HG02840 (cell line): Measurements from ENCODE around the gene SMAGP.
"Not testable (repeated sequence)": the region's sequence is repeated elsewhere in the genome, so short reads cannot be mapped to it uniquely, and the experiment has no call there.

Source experiments
- ATAC-seq: cut with Tn5 transposase; IDR thresholded peaks from one replicate; pipeline ENCODE4 v1.9.1; 2021; ENCODE audit warnings: mild to moderate bottlenecking, moderate library complexity, moderate number of reproducible peaks; ENCODE audit not compliant: unreplicated experiment, low FRiP score

SMAGP gene

DNA sequence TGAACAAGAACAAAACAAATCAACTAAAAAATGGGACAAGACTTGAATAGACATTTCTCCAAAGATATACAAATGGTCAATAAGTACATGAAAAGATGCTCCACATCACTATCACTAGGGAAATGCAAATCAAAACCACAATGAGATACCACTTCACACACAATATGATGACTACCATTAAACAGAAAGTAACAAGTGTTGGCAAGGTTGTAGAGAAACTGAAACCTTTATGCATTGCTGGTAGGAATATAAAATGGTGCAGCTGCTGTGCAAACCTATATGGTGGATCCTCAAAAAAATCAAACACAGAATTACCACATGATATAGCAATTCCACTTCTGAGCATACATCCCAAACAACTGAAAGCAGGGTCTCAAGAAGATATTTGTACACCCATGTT lies 5.2 kb downstream of the SMAGP start:
- ATAC-seq: no peak

DNA sequence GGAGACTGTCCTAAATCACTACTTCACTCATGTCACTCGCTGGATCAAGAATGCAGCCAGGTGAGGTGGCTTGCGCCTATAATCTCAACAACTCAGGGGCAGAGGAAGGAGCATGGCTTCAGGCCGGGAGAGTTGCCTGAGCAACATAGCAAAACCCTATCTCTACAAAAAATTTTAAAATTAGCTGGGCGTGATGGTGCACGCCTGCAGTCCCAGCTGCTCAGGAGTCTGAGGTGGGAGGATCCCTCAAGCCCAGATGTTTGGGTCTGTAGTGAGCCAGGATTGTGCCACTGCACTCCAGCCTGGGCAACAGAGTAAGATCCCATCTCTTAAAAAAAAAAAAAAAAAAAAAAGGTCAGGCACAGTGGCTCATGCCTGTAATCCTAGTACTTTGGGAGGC lies 5.9 kb downstream of the SMAGP start:
- ATAC-seq: no peak

DNA sequence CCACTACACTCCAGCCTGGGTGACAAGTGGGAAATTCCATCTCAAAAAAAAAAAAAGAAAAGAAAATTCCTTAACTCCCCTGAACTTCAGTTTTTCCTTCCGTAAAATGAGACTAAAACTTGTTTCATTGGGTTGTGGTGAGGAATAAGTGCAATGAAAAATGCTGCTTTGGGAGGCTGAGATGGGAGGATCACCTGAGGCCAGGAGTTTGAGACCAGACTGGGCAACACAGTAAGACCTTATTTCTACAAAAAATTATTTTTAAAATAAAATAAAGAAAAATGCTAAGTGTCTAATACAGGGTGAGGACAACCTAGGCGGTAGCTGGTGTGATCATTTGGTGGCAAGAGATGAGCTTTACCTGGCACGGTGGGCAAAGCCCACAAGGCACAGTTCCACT lies 6.9 kb downstream of the SMAGP start:
- no peak for ATAC-seq

DNA sequence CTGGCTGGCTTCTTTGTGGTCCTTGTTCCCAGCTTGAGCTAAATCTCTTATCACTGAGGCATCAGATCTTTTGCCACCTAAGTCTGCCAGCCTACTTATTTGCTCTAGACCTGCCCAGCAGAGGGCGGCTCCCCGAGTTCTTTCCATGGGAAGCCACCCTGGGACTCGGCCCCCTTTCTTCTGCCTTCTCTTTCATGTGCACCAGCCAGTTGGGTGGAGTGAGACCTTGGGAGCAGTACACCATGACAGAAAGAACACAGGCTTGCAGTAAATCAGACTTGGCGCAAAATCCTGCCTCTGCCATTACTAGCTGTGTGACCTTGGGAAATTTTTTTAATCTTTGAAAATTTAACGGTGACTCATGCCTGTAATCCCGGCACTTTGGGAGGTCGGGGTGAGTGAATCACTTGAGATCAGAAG lies 7.4 kb downstream of the SMAGP start:
- ATAC-seq: no peak

GRCh38 chr12:51259600-51259999 lies 10.6 kb downstream of the SMAGP start:
- ATAC-seq: not testable (repeated sequence)

DNA sequence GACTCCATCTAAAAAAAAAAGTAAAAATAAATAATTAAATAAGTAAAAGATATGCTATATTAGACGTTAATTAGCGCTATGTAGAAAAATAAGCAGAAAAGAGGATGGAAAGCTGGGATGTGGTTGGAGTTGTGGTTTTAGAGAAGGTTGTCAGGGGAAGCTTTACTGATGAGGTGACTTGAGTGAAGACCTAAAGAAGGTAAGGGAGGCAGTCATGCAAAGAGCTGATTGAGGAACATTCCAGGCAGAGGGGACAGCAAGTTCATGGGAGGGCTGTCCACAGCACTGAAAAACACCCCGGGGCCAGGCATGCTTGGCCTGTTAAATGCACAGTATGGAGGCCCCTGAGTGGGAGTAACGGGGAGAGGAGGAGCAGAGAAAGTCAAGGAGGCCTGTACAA lies 15.7 kb downstream of the SMAGP start:
- no peak for ATAC-seq

GRCh38 chr12:51253276-51253675 lies 16.9 kb downstream of the SMAGP start:
- no peak for ATAC-seq

GRCh38 chr12:51247523-51248206 lies 22.6 kb downstream of the SMAGP start:
- ATAC-seq: no peak

DNA sequence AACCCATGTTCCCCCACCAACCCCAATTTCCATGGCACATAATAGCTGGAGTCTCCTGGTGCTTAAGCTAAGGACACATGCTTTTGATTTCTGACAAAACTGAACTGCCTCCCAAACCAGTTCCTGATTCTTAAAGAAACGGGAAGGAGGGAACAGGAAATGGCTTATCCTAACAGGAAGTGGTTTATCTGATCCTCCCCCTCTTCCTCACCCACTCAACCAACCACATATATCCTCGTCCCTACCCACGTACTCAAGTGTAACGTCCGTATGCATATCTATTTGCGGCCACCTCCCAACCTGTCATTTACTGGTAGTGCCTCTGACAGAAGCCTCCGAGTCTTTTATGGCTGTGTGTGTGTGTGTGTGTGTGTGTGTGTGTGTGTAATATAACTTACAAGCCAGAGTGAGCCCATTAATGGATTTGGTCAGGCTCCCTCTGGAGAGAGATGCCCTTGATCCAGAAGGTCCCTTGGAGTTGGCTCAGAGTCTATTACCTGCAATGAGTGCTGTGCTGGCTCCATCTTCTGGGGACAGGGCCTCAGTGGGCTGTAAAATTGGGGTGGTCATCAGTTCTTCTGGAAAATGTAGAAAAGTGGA lies 23.9 kb downstream of the SMAGP start:
- ATAC-seq: no peak

GRCh38 chr12:51245476-51246253 lies 24.6 kb downstream of the SMAGP start:
- no peak for ATAC-seq

- no peak for ATAC-seq
These were observed 25.9 kb downstream of the SMAGP start for GRCh38 chr12:51244269-51244668.

GRCh38 chr12:51242876-51243275 lies 27.3 kb downstream of the SMAGP start:
- no peak for ATAC-seq

DNA sequence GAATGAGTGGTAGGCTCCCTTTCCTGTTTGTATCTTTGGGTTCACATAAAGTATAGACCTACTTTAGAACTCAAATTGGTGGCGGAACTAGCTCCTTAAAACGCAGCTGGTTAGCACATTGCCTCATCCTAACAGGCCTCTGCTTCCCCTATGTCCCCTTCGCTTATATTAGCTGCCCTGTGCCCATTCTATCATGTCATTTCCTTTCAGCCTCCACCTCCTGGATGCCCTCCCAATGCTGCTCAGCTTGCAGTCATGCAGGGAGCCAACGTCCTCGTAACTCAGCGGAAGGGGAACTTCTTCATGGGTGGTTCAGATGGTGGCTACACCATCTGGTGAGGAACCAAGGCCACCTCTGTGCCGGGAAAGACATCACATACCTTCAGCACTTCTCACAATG lies 28.1 kb downstream of the SMAGP start:
- ATAC-seq: no peak

DNA sequence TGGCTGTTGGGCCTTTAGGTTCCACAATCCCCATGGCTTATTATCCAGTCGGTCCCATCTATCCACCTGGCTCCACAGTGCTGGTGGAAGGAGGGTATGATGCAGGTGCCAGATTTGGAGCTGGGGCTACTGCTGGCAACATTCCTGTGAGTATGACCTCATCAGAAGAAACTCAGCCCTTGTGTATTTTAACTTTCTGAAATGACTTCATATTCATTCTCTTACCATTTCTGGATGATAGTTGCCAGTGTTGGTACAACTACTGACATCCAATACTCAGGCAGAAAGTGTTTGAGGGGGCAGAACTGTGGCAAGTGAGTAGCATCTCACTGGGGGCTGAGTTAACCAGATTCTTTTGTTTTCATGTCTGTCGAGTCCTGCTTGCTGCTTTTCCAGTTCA lies 29.2 kb downstream of the SMAGP start:
- no peak for ATAC-seq

DNA sequence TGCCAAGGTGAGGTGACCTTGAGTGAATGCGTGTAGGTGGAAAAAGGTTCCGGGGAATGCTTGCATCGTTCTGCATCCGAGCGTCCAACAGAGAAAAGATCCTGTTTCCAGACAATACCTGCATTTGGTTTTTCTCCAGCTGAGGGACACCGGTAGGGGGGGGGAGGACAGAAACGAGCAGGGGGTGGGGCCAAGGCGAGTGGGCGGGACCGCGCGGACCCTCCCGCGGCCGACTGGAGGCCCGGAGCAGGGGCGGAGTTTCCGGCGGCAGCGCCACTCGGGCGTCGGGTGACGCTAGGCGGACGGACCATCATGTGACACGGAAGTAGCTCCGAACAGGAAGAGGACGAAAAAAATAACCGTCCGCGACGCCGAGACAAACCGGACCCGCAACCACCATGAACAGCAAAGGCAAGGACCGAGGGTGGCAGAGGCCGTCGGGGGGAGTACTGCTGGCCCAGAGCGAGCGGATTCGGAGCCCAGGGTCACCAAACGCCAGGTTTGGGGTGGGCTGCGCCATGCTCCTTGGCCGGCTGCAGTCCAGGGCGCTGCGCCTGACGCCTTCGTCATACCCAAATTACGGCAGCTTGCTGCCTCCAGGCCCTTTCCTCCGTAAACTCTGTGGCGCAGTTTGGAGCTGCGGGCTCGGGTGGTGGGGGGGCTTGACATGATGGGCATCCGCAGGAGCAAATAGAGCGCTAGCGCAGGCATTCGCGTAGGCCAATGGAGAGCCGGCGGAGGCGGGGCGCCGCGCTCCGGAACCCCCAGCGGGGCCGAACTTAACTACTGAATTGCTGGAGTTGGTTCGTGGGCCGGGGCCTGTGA lies 31.5 kb downstream of the SMAGP start, which contains the start of gene DAZAP2:
Gene DAZAP2, plus strand, starts transcription at position 317 of the 825 bp plus-strand sequence. Its CDS starts 82 bp downstream, at position 399.
- ATAC-seq: peak; percentile 93

DNA sequence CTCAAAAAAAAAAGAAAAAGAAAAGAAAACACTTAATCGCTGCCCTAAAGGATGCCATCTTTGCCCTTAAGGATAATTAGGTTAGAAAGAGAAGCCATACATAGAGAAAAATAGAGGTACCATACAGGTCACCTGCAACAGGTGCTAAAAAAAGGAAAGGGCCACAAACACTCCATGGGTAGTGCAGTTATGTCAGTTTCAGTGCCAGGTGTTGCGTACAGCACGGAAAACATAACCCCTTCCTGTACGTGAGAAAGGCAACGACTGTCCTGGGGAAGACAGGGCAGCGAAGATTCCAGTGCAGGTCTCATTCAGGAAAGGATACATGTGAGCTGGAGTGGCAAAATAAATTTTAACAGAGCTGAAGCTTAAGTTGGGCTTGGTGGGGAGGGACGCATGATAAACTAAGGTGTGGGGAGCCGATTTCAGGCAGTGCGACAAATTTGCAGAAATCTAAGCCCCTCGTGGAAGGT lies 32.1 kb downstream of the SMAGP start:
- peak; percentile 2 for ATAC-seq

GRCh38 chr12:51234530-51234929 lies 35.7 kb downstream of the SMAGP start:
- ATAC-seq: no peak

GRCh38 chr12:51232642-51233041 lies 37.6 kb downstream of the SMAGP start:
- no peak for ATAC-seq

DNA sequence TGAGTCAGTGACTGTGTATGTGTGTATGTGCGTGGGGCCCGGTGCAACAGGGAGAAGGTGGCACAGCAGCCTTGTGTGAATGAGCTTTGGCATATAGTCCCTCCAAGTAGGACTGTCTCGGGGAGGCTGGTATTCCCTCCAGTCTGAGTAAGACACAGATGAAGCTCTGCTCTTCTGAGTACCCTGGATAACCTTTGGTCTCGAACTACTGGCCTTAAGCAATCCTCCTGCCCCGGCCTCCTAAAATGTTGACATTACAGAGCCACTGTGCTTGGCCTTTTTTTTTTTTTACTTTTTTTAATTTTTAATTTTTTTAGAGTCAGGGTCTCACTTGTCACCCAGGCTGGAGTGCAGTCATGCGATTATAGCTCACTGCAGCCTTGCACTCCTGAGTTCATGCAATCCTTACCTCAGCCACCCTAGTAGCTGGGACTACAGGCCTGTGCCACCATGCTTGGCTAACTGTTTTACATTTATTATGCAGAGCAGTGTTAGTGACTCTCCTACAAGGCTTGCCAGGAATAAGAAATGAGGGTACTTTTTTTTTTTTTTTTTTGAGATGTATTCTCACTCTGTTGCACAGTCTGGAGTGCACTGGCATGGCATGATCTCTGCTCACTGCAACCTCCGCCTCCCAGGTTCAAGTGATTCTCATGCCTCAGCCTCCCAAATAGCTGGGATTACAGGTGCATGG lies 41.0 kb downstream of the SMAGP start:
- no peak for ATAC-seq

DNA sequence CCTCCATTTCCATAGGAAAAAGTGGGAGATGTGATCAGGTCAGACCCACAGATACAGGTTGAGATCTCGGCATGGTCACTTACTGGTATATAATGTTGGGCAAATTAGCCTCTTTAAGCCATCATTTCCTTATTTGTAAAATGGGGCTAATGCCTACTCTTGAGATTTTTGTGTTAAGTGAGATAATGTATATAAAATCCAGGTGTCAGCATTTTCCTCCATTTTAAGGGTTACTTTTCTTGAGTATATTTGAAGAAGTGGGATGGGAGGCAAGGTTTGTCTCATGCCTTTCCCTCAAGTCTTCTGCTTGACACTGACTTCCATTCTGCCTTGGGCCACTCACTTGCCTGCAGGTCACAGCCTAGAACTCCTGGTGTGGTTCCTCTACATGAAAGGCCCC lies 42.3 kb downstream of the SMAGP start:
- no peak for ATAC-seq
